Measurements from ENCODE around the gene UBL4B.

Gene UBL4B

GRCh38 chr1:110158261-110158660 is 46.0 kb downstream of the UBL4B start:
- DNase-seq (ENCODE audit: low read depth, low spot score): no peak
- Histone ChIP-seq H3K9me3 (ENCODE audit: insufficient read depth, low read length) (no peaks in the 10 kb centered on the region), H3K36me3 (ENCODE audit: insufficient read depth, insufficient read length, low read length) (no peaks in the 10 kb centered on the region), H3K4me3 (ENCODE audit: insufficient read length, low read depth) (no peak overlapping the region), H3K4me1 (ENCODE audit: insufficient read depth, insufficient read length) (no peaks in the 10 kb centered on the region), H3K9ac (ENCODE audit: insufficient read length, low read depth) (no peak overlapping the region), H3K27me3 (ENCODE audit: insufficient read depth, insufficient read length) (peaks cover 20% of the 10 kb centered on the region)
- TF ChIP-seq YY1 (IDR thresholded peaks at IDR 0.05; ENCODE audit: insufficient read depth, insufficient read length) (no peak), ZNF274 (IDR thresholded peaks at IDR 0.05; ENCODE audit: low read depth, low read length) (no peak), SUZ12 (IDR thresholded peaks at IDR 0.05; ENCODE audit: extremely low read depth, insufficient read depth, insufficient read length) (no peak)

- no peak for DNase-seq (ENCODE audit: low read depth, low spot score)
- Histone ChIP-seq H3K27me3 (ENCODE audit: insufficient read depth, insufficient read length) (peaks cover 10% of the 10 kb centered on the region), H3K9me3 (ENCODE audit: insufficient read depth, low read length) (no peaks in the 10 kb centered on the region), H3K4me1 (ENCODE audit: insufficient read depth, insufficient read length) (peaks cover 7% of the 10 kb centered on the region), H3K36me3 (ENCODE audit: insufficient read depth, insufficient read length, low read length) (no peaks in the 10 kb centered on the region), H3K9ac (ENCODE audit: insufficient read length, low read depth) (no peak overlapping the region), H3K4me3 (ENCODE audit: insufficient read length, low read depth) (no peak overlapping the region)
- TF ChIP-seq SUZ12 (IDR thresholded peaks at IDR 0.05; ENCODE audit: extremely low read depth, insufficient read depth, insufficient read length): no peak
- TF ChIP-seq ZNF274 (IDR thresholded peaks at IDR 0.05; ENCODE audit: low read depth, low read length): no peak
- TF ChIP-seq YY1 (IDR thresholded peaks at IDR 0.05; ENCODE audit: insufficient read depth, insufficient read length): no peak
Observed at GRCh38 chr1:110159168-110159567, 46.9 kb downstream of the UBL4B start.

- Histone ChIP-seq H3K36me3 (ENCODE audit: insufficient read depth, insufficient read length, low read length) (no peaks in the 10 kb centered on the region), H3K9me3 (ENCODE audit: insufficient read depth, low read length) (no peaks in the 10 kb centered on the region), H3K4me3 (ENCODE audit: insufficient read length, low read depth) (no peak overlapping the region), H3K4me1 (ENCODE audit: insufficient read depth, insufficient read length) (peaks cover 18% of the 10 kb centered on the region), H3K27me3 (ENCODE audit: insufficient read depth, insufficient read length) (peaks cover under 1% of the 10 kb centered on the region), H3K9ac (ENCODE audit: insufficient read length, low read depth) (no peak overlapping the region)
- TF ChIP-seq YY1 (IDR thresholded peaks at IDR 0.05; ENCODE audit: insufficient read depth, insufficient read length): no peak
- no peak for DNase-seq (ENCODE audit: low read depth, low spot score)
Observed at GRCh38 chr1:110160538-110161100, 48.4 kb downstream of the UBL4B start.

- no peaks in the 10 kb centered on the region for H3K27me3 ChIP-seq (ENCODE audit: insufficient read depth, insufficient read length)
- H3K9me3 ChIP-seq (ENCODE audit: insufficient read depth, low read length): no peaks in the 10 kb centered on the region
- no peak for DNase-seq (ENCODE audit: low read depth, low spot score)
- no peak overlapping the region for H3K4me3 ChIP-seq (ENCODE audit: insufficient read length, low read depth)
- no peaks in the 10 kb centered on the region for H3K36me3 ChIP-seq (ENCODE audit: insufficient read depth, insufficient read length, low read length)
- TF ChIP-seq SUZ12 (IDR thresholded peaks at IDR 0.05; ENCODE audit: extremely low read depth, insufficient read depth, insufficient read length) (no peak), YY1 (IDR thresholded peaks at IDR 0.05; ENCODE audit: insufficient read depth, insufficient read length) (no peak), ZNF274 (IDR thresholded peaks at IDR 0.05; ENCODE audit: low read depth, low read length) (no peak)
- H3K4me1 ChIP-seq (ENCODE audit: insufficient read depth, insufficient read length): peaks cover 18% of the 10 kb centered on the region
- no peak overlapping the region for H3K9ac ChIP-seq (ENCODE audit: insufficient read length, low read depth)
Observed at GRCh38 chr1:110161165-110161564, 48.9 kb downstream of the UBL4B start.

GRCh38 chr1:110161849-110162248 is 49.6 kb downstream of the UBL4B start:
- no peaks in the 10 kb centered on the region for H3K27me3 ChIP-seq (ENCODE audit: insufficient read depth, insufficient read length)
- H3K4me1 ChIP-seq (ENCODE audit: insufficient read depth, insufficient read length): peaks cover 18% of the 10 kb centered on the region
- no peak overlapping the region for H3K9ac ChIP-seq (ENCODE audit: insufficient read length, low read depth)
- H3K4me3 ChIP-seq (ENCODE audit: insufficient read length, low read depth): no peak overlapping the region
- DNase-seq (ENCODE audit: low read depth, low spot score): no peak
- H3K36me3 ChIP-seq (ENCODE audit: insufficient read depth, insufficient read length, low read length): no peaks in the 10 kb centered on the region
- no peak for TF ChIP-seq ZNF274 (IDR thresholded peaks at IDR 0.05; ENCODE audit: low read depth, low read length)
- no peak for TF ChIP-seq YY1 (IDR thresholded peaks at IDR 0.05; ENCODE audit: insufficient read depth, insufficient read length)
- no peak for TF ChIP-seq SUZ12 (IDR thresholded peaks at IDR 0.05; ENCODE audit: extremely low read depth, insufficient read depth, insufficient read length)
- no peaks in the 10 kb centered on the region for H3K9me3 ChIP-seq (ENCODE audit: insufficient read depth, low read length)

Data from NT2/D1 (cell line).